ENCODE measurements around the gene SELL. TPM values are rescaled to one million over a fixed set of nuclear protein-coding genes. Genes with fewer than 3 reads are reported as not detected.
A peak's percentile ranks its signal among the peaks of the same experiment; 100 is the strongest.

SELL gene
- total RNA-seq (2012; rRNA removed) (not detected in 2 replicates), polyA plus RNA-seq (2012; rRNA removed) (not detected in 2 replicates), Bru-seq, nascent RNA (not detected), BruChase-seq, experiment 1, labeled RNA remaining after a 6-hour chase (not detected), BruChase-seq, experiment 2, labeled RNA remaining after a 2-hour chase (not detected)
- polyA plus RNA-seq (2012; cell fraction: cytosol; rRNA removed): not detected in 2 replicates
- polyA plus RNA-seq (2012; cell fraction: nucleus; rRNA removed; ENCODE audit: low replicate concordance): not detected in 2 replicates
- long read RNA-seq: 0 reads

DNA sequence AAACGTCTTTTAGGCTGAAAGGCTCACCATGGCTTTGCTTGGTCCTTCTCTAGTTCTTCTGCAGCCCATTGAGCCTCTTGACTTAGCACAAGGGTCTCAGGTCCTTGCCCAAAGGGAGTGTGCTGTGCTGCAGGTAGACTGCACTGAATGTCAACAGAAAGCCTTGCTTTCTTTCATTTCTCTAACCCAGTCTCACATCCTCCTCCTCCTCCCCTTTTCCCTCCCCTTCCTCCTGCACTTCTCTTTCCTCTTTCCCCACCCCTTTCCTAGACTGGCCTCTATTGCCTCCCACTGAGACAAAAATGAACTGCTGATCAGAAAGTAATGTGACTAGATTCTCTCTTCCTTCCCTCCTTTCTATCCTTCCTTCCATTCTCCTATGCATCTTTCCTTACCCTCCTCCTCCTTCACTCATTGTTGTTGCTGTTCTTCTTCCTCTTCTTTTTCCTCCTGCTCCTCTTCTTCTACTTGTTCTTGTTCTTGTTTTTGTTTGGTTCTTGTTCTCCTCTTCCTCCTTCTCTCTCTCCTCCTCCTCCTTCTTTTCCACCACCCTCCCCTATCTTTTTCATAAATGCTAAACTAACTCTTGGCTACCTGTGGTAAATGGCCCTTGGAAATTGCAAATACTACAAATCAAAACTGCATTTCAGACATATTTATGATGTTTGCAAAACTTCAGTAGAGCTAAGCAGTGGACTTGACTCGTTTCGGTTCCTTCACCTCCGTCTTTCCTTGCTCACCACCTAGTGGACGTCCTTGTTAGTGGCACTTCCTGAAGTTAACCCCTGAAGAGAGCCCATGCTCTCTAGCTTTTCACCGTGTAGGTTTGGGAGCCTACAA lies at the start of gene SELL:
SELL (minus strand) TSS at position 152 of the 840 bp plus-strand sequence; CDS start at position 30, 122 bp downstream.
- peak; percentile 68 for DNase-seq
- H3K4me1 ChIP-seq (ENCODE audit: control insufficient read depth, insufficient read depth, low read length): no peaks in the 10 kb centered on the region
- H2BK15ac ChIP-seq (ENCODE audit: low read depth, low read length): no peak within 1 kb of the TSS
- no peaks in the 10 kb centered on the region for H3K9me1 ChIP-seq (ENCODE audit: insufficient read depth, low read length)
- ChIA-PET CTCF (interaction anchor here (0.6 to 1.5 kb wide), 12 partner anchors 9 to 460 kb away, joined by 3 to 5 read pairs (median 3); no protein-coding TSS in a partner anchor), POLR2A (ENCODE audit: unreplicated experiment) (no interaction called here)
- no peak within 1 kb of the TSS for H4K91ac ChIP-seq (ENCODE audit: insufficient read depth, low read depth, low read length)
- H3K4me2 ChIP-seq (ENCODE audit: low read depth, low read length): peak within 1 kb of the TSS; percentile 76; the same call in 1 of the 2 replicates
- no peaks in the 10 kb centered on the region for H4K20me1 ChIP-seq (ENCODE audit: insufficient read depth, low read length)
- H2BK20ac ChIP-seq (ENCODE audit: low read depth, low read length): no peak within 1 kb of the TSS
- no peak within 1 kb of the TSS for H3K9ac ChIP-seq (ENCODE audit: low read depth, low read length)
- dilution Hi-C loops (cut with HindIII; ENCODE audit: low sequenced_read_pairs, unreplicated experiment) (no loop called here), intact Hi-C loops (cut with micrococcal nuclease) (loop anchor here (1.0 to 5.0 kb wide), 4 partner anchors 110 to 1107 kb away; no protein-coding TSS in a partner anchor), in situ Hi-C loops (cut with MboI; ENCODE audit: low sequenced_read_pairs) (no loop called here)
- no peak within 1 kb of the TSS for H3K14ac ChIP-seq (replicated peaks; ENCODE audit: low read depth, low read length)
- H3K27me3 ChIP-seq (ENCODE audit: control insufficient read depth, insufficient read depth, low read length): no peaks in the 10 kb centered on the region; the same call in 1 of the 2 replicates
- ATAC-seq (ENCODE audit: low read depth): peak; percentile 100
- no peaks in the 10 kb centered on the region for H3K9me3 ChIP-seq (ENCODE audit: control insufficient read depth, insufficient read depth, low read length)
- H2BK120ac ChIP-seq (ENCODE audit: low read depth, low read length): no peak within 1 kb of the TSS
- no peaks in the 10 kb centered on the region for H3K36me3 ChIP-seq (ENCODE audit: control insufficient read depth, insufficient read depth, low read length)
- H2AK9ac ChIP-seq (replicated peaks; ENCODE audit: low read depth, low read length, poor library complexity): no peak within 1 kb of the TSS
- no peak within 1 kb of the TSS for H2AK5ac ChIP-seq (ENCODE audit: low read depth, low read length)
- no peak within 1 kb of the TSS for H4K8ac ChIP-seq (ENCODE audit: low read depth in 2 of 2, low read length in 2 of 2)
- H3K18ac ChIP-seq (ENCODE audit: low read depth, low read length): no peak within 1 kb of the TSS
- H3K27ac ChIP-seq (ENCODE audit: insufficient read depth, low read length): no peak within 1 kb of the TSS
- no peak within 1 kb of the TSS for H4K5ac ChIP-seq (ENCODE audit: low read depth, low read length)
- H2AFZ ChIP-seq (replicated peaks; ENCODE audit: low read length, poor library complexity): peak within 1 kb of the TSS; percentile 24
- H3K79me1 ChIP-seq (ENCODE audit: low read depth in 1 of 2, low read length in 2 of 2): no peaks in the 10 kb centered on the region
- H3K56ac ChIP-seq (ENCODE audit: extremely low read depth, insufficient read depth, low read length): no peak within 1 kb of the TSS
- H2BK5ac ChIP-seq (ENCODE audit: low read depth, low read length, poor library complexity, severe bottlenecking): no peak within 1 kb of the TSS
- WGBS, 2 experiments (ENCODE audit: extremely low coverage in 2 of 2, insufficient read length in 1 of 2): no CpG with 5 or more reads among the region's 6 CpGs
- no peak within 1 kb of the TSS for H3K23ac ChIP-seq (ENCODE audit: low read depth, low read length)
- peak; percentile 52; the same call in 1 of the 2 replicates for TF ChIP-seq SMC3 (IDR thresholded peaks at IDR 0.05; ENCODE audit: low read depth, low read length)
- TF ChIP-seq CEBPB (IDR thresholded peaks at IDR 0.05; ENCODE audit: low read depth, low read length): no peak
- TF ChIP-seq RAD21 (IDR thresholded peaks at IDR 0.05; ENCODE audit: low read length): peak; percentile 63
- TF ChIP-seq POLR2A (IDR thresholded peaks at IDR 0.05; ENCODE audit: low read depth, low read length): no peak
- TF ChIP-seq, protein P1, sequence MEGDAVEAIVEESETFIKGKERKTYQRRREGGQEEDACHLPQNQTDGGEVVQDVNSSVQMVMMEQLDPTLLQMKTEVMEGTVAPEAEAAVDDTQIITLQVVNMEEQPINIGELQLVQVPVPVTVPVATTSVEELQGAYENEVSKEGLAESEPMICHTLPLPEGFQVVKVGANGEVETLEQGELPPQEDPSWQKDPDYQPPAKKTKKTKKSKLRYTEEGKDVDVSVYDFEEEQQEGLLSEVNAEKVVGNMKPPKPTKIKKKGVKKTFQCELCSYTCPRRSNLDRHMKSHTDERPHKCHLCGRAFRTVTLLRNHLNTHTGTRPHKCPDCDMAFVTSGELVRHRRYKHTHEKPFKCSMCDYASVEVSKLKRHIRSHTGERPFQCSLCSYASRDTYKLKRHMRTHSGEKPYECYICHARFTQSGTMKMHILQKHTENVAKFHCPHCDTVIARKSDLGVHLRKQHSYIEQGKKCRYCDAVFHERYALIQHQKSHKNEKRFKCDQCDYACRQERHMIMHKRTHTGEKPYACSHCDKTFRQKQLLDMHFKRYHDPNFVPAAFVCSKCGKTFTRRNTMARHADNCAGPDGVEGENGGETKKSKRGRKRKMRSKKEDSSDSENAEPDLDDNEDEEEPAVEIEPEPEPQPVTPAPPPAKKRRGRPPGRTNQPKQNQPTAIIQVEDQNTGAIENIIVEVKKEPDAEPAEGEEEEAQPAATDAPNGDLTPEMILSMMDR (conservative IDR thresholded peaks at IDR 0.05; ENCODE audit: low read depth, low read length): peak; percentile 71
- no peak within 1 kb of the TSS for H3K4ac ChIP-seq (ENCODE audit: low read depth, low read length)
- BruUV-seq (replicated peaks): no TSS peak
- H3K4me3 ChIP-seq (ENCODE audit: insufficient read depth, low read depth, low read length): peak within 1 kb of the TSS; percentile 27; the same call in 1 of the 2 replicates

Data from IMR-90 (cell line).